ENCODE results near the gene CACUL1. TPM values are rescaled to one million over a fixed set of nuclear protein-coding genes. Genes with fewer than 3 reads are reported as not detected.
"Not testable (repeated sequence)": the region's sequence is repeated elsewhere in the genome, so short reads cannot be mapped to it uniquely, and the experiment has no call there.

CACUL1 gene
- polyA plus RNA-seq (2014; cell fraction: cytosol; rRNA removed), result 8.5 and 17.1 TPM in 2 replicates
- 11.5 and 24.2 TPM in 2 replicates for polyA plus RNA-seq (2014; cell fraction: nucleus; rRNA removed)

GRCh38 chr10:118754556-118755423 lies at the start of gene CACUL1:
Gene CACUL1 (minus strand): TSS chr10:118754970. CDS start chr10:118754762, 208 bp downstream.
- peak; percentile 100 for DNase-seq (ENCODE audit: low spot score)

- no peak for DNase-seq (ENCODE audit: low spot score)
These were observed 49.5 kb upstream of the CACUL1 start for GRCh38 chr10:118804262-118804773.

- DNase-seq (ENCODE audit: low spot score), result no peak
These were observed 47.5 kb upstream of the CACUL1 start for GRCh38 chr10:118802126-118802793.

- no peak for DNase-seq (ENCODE audit: low spot score)
These were observed 46.1 kb upstream of the CACUL1 start for GRCh38 chr10:118800920-118801319.

- DNase-seq (ENCODE audit: low spot score), result no peak
These were observed 45.0 kb upstream of the CACUL1 start for GRCh38 chr10:118799777-118800176.

- DNase-seq (ENCODE audit: low spot score), result no peak
These were observed 43.5 kb upstream of the CACUL1 start for GRCh38 chr10:118798231-118798662.

- not testable (repeated sequence) for DNase-seq (ENCODE audit: low spot score)
These were observed 40.2 kb upstream of the CACUL1 start for GRCh38 chr10:118794971-118795370.

GRCh38 chr10:118793545-118793944 lies 38.8 kb upstream of the CACUL1 start:
- DNase-seq (ENCODE audit: low spot score), result no peak

- no peak for DNase-seq (ENCODE audit: low spot score)
These were observed 37.8 kb upstream of the CACUL1 start for GRCh38 chr10:118792526-118792925.

GRCh38 chr10:118790058-118790457 lies 35.3 kb upstream of the CACUL1 start:
- no peak for DNase-seq (ENCODE audit: low spot score)

GRCh38 chr10:118785551-118785950 lies 30.8 kb upstream of the CACUL1 start:
- no peak for DNase-seq (ENCODE audit: low spot score)

GRCh38 chr10:118783776-118784545 lies 29.2 kb upstream of the CACUL1 start:
- no peak for DNase-seq (ENCODE audit: low spot score)

GRCh38 chr10:118782916-118783465 lies 28.2 kb upstream of the CACUL1 start:
- not testable (repeated sequence) for DNase-seq (ENCODE audit: low spot score)

GRCh38 chr10:118781541-118781940 lies 26.8 kb upstream of the CACUL1 start:
- DNase-seq (ENCODE audit: low spot score), result no peak

GRCh38 chr10:118778727-118779126 lies 24.0 kb upstream of the CACUL1 start:
- no peak for DNase-seq (ENCODE audit: low spot score)

GRCh38 chr10:118776960-118777359 lies 22.2 kb upstream of the CACUL1 start:
- no peak for DNase-seq (ENCODE audit: low spot score)

- no peak for DNase-seq (ENCODE audit: low spot score)
These were observed 21.3 kb upstream of the CACUL1 start for GRCh38 chr10:118776033-118776432.

GRCh38 chr10:118775478-118775877 lies 20.7 kb upstream of the CACUL1 start:
- DNase-seq (ENCODE audit: low spot score), result no peak

- DNase-seq (ENCODE audit: low spot score), result no peak
These were observed 18.3 kb upstream of the CACUL1 start for GRCh38 chr10:118773041-118773440.

GRCh38 chr10:118771976-118772375 lies 17.2 kb upstream of the CACUL1 start:
- no peak for DNase-seq (ENCODE audit: low spot score)

- no peak for DNase-seq (ENCODE audit: low spot score)
These were observed 15.3 kb upstream of the CACUL1 start for GRCh38 chr10:118769898-118770600.

Data from SK-N-DZ (cell line).